ENCODE results near the gene DEFB125.
"Not testable (repeated sequence)": the region's sequence is repeated elsewhere in the genome, so short reads cannot be mapped to it uniquely, and the experiment has no call there.

GRCh38 chr20:129786-130323 lies 42.4 kb downstream of the DEFB125 start:
- TF ChIP-seq CTCF (IDR thresholded peaks at IDR 0.05; ENCODE audit: insufficient read depth, low read length, poor library complexity, severe bottlenecking); EZH2phosphoT487 (conservative IDR thresholded peaks at IDR 0.05; ENCODE audit: low read length): not testable (repeated sequence)

Measured in SU-DHL-6 (cell line).